Endometrium (tissue), 2 donors: ENCODE measurements around the gene CBLB.

ENCODE experiments used
- FAIRE-seq: peaks from 2 replicates; lab custom pipeline; 2012; peaks lifted over from hg19 to GRCh38; lab: Jason Lieb, UNC
- donor health status: control.
- donor health status: control.

CBLB gene

GRCh38 chr3:105688821-105689220 lies 180.0 kb downstream of the CBLB start:
- FAIRE-seq, result no peak

- FAIRE-seq, result peak; percentile 93
Measured at GRCh38 chr3:105686278-105686897, 182.4 kb downstream of the CBLB start.

- no peak for FAIRE-seq
Measured at GRCh38 chr3:105679951-105680350, 188.9 kb downstream of the CBLB start.

GRCh38 chr3:105678017-105678416 lies 190.8 kb downstream of the CBLB start:
- no peak for FAIRE-seq

- FAIRE-seq, result no peak
Measured at GRCh38 chr3:105676621-105677300, 192.1 kb downstream of the CBLB start.

- FAIRE-seq, result no peak
Measured at GRCh38 chr3:105674437-105675065, 194.3 kb downstream of the CBLB start.

- FAIRE-seq, result no peak
Measured at GRCh38 chr3:105672996-105673395, 195.8 kb downstream of the CBLB start.

- FAIRE-seq, result no peak
Measured at GRCh38 chr3:105662306-105662705, 206.5 kb downstream of the CBLB start.

- no peak for FAIRE-seq
Measured at GRCh38 chr3:105661461-105661860, 207.4 kb downstream of the CBLB start.

GRCh38 chr3:105656651-105657504 lies 211.9 kb downstream of the CBLB start:
- no peak for FAIRE-seq

- FAIRE-seq, result no peak
Measured at GRCh38 chr3:105653868-105654267, 214.9 kb downstream of the CBLB start.

GRCh38 chr3:105653166-105653565 lies 215.6 kb downstream of the CBLB start:
- no peak for FAIRE-seq

- FAIRE-seq, result no peak
Measured at GRCh38 chr3:105649480-105649879, 219.3 kb downstream of the CBLB start.

- no peak for FAIRE-seq
Measured at GRCh38 chr3:105647047-105647446, 221.8 kb downstream of the CBLB start.

GRCh38 chr3:105639131-105639530 lies 229.7 kb downstream of the CBLB start:
- FAIRE-seq, result no peak

GRCh38 chr3:105634708-105635107 lies 234.1 kb downstream of the CBLB start:
- FAIRE-seq, result no peak

- FAIRE-seq, result no peak
Measured at GRCh38 chr3:105629718-105630117, 239.1 kb downstream of the CBLB start.

GRCh38 chr3:105626739-105627138 lies 242.1 kb downstream of the CBLB start:
- no peak for FAIRE-seq

GRCh38 chr3:105622169-105622568 lies 246.6 kb downstream of the CBLB start:
- no peak for FAIRE-seq

GRCh38 chr3:105620236-105620635 lies 248.6 kb downstream of the CBLB start:
- no peak for FAIRE-seq

- no peak for FAIRE-seq
Measured at GRCh38 chr3:105619651-105620050, 249.2 kb downstream of the CBLB start.

GRCh38 chr3:105618556-105618955 lies 250.3 kb downstream of the CBLB start:
- no peak for FAIRE-seq
